GM23248 (cell line): ENCODE results near the gene RAB13. TPM values are rescaled to one million over a fixed set of nuclear protein-coding genes. Genes with fewer than 3 reads are reported as not detected.

Experiments
- DNase-seq: peaks from one replicate; pipeline ENCODE4 v3.0.0-alpha.2; 2015
- H2AFZ ChIP-seq: fragments of 200-600 bp; sonication (generic); 2 replicates; pipeline ENCODE4 v1.6.1; 2016; ENCODE audit warnings: antibody characterized with exemption
- H3F3A ChIP-seq: fragments of 200-600 bp; sonication (generic); 2 replicates; pipeline ENCODE4 v1.6.1; 2016; ENCODE audit warnings: mild to moderate bottlenecking, antibody characterized with exemption, mixed run types; ENCODE audit not compliant: insufficient read depth
- H3K27ac ChIP-seq: fragments of 200-600 bp; sonication (generic); 2 replicates; pipeline ENCODE4 v1.5.1; 2016; ENCODE audit warnings: mild to moderate bottlenecking
- H3K27me3 ChIP-seq: fragments of 200-600 bp; sonication (generic); replicated peaks from 2 replicates; pipeline ENCODE4 v1.6.1; 2016; ENCODE audit warnings: mild to moderate bottlenecking; ENCODE audit not compliant: insufficient read depth
- H3K36me3 ChIP-seq: fragments of 200-600 bp; sonication (generic); 2 replicates; pipeline ENCODE4 v1.6.1; 2016; ENCODE audit warnings: low read depth, mild to moderate bottlenecking
- H3K4me1 ChIP-seq: fragments of 200-600 bp; sonication (generic); 2 replicates; pipeline ENCODE4 v1.6.1; 2016; ENCODE audit warnings: mild to moderate bottlenecking; ENCODE audit not compliant: insufficient read depth
- H3K4me2 ChIP-seq: fragments of 200-600 bp; sonication (generic); one replicate; pipeline ENCODE4 v1.6.1; 2016; ENCODE audit warnings: mild to moderate bottlenecking; ENCODE audit not compliant: unreplicated experiment
- H3K4me3 ChIP-seq: fragments of 200-600 bp; sonication (generic); 2 replicates; pipeline ENCODE4 v1.5.1; 2016; ENCODE audit warnings: mild to moderate bottlenecking
- H3K79me2 ChIP-seq: fragments of 200-600 bp; sonication (generic); 2 replicates; pipeline ENCODE4 v1.6.1; 2016; ENCODE audit warnings: mild to moderate bottlenecking; ENCODE audit not compliant: insufficient read depth
- H3K9ac ChIP-seq: fragments of 200-600 bp; sonication (generic); 2 replicates; pipeline ENCODE4 v1.6.1; 2016; ENCODE audit warnings: mild to moderate bottlenecking
- H3K9me2 ChIP-seq: fragments of 200-600 bp; sonication (generic); 2 replicates; pipeline ENCODE4 v1.6.1; 2016; ENCODE audit warnings: mixed run types, mild to moderate bottlenecking, moderate library complexity; ENCODE audit not compliant: insufficient read depth
- H3K9me3 ChIP-seq: fragments of 200-600 bp; sonication (generic); one replicate; pipeline ENCODE4 v1.6.1; 2017; ENCODE audit warnings: low read depth
- H4K20me1 ChIP-seq: fragments of 200-600 bp; sonication (generic); 2 replicates; pipeline ENCODE4 v1.6.0; 2016; ENCODE audit not compliant: insufficient read depth
- EZH2 ChIP-seq: fragments of 200-600 bp; sonication (generic); IDR thresholded peaks from 2 replicates; pipeline ENCODE4 v1.6.1; 2018; ENCODE audit warnings: antibody characterized with exemption, mild to moderate bottlenecking; ENCODE audit not compliant: insufficient read depth, poor library complexity, severe bottlenecking
- EZH2phosphoT487 ChIP-seq: fragments of 200-600 bp; sonication (generic); IDR thresholded peaks from 2 replicates; pipeline ENCODE4 v1.6.1; 2018; ENCODE audit warnings: antibody characterized with exemption, moderate library complexity, mild to moderate bottlenecking, low read depth; ENCODE audit not compliant: insufficient read depth
- WGBS, 2 experiments: methylation state at CpG; one replicate each; pipeline ENCODE4 v1.1.6; 2015 to 2017; ENCODE audit warnings: low lambda C conversion rate in 2 of 2, low coverage in 1 of 2; ENCODE audit errors: missing lambda C conversion rate in 2 of 2; 5-methylcytosine and 5-hydroxymethylcytosine counted together
- in situ Hi-C: fragments of 300-500 bp; cut with MboI; formaldehyde crosslinking; loops from 2 replicates; pipeline ENCODE4 v1.15.0; 2020
- microRNA-seq: library from miRNA; unstranded; fragments of <30 nt; microRNA quantifications from one replicate; pipeline ENCODE4, GENCODE V29; 2016; ENCODE audit warnings: borderline number of aligned reads
- polyA plus RNA-seq: library from polyadenylated mRNA; unstranded; fragments of >200 nt; fragmentation: Nextera tagmentation; extraction: Ambion mirVana; gene quantifications from 2 replicates; pipeline ENCODE4 v1.2.1, GENCODE V29; 2016
- small RNA-seq: library from RNA; depleted of rRNA; stranded (forward); fragments of <200 nt; gene quantifications from one replicate; pipeline ENCODE3, GENCODE V24; 2014; ENCODE audit warnings: low read depth, low replicate concordance
- total RNA-seq: library from RNA; depleted of rRNA; stranded (reverse); fragments of >200 nt; shearing (Covaris generic); gene quantifications from 2 replicates; pipeline ENCODE4 v1.2.3, GENCODE V29; 2014; rRNA removed

RAB13 gene
- total and polyA plus RNA-seq, 2 experiments from 2014 or later, result 29.5 to 137 TPM

DNA sequence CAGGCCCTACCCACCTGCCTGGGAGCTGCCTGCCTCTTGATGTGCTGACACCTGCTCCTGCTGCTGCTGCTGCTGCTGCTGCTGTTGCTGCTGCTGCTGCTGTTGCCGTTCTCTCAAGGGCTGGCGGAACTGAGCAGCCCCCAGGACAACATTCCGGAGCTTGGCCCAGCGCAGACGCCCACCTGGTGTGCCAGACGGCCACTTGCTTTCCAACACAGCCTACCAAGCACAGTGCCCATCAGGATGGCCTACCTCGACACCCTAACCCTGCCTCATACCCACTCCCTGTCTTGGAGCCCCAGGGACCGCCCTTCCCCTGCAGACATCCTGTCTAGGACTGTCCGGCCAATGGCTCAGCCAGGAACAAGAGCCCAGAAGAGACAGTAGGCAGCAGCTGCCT is 51.4 kb downstream of the RAB13 start:
- Histone ChIP-seq H3K4me3 (no peak overlapping the region), H3K9me3 (no peaks in the 10 kb centered on the region), H3K36me3 (no peaks in the 10 kb centered on the region; the same call in 1 of the 2 replicates), H3K9me2 (no peaks in the 10 kb centered on the region), H3K27ac (no peak overlapping the region), H3K79me2 (no peaks in the 10 kb centered on the region), H2AFZ (no peak overlapping the region), H3F3A (0 out of 2 replicates have a peak, but pooled peaks cover 7% of the 10 kb centered on the region), H3K4me2 (no peak overlapping the region), H4K20me1 (no peaks in the 10 kb centered on the region), H3K27me3 (no peaks in the 10 kb centered on the region), H3K4me1 (no peaks in the 10 kb centered on the region), H3K9ac (no peak overlapping the region)
- no peak for DNase-seq
- in situ Hi-C loops, result no loop called here
- 94 to 98% methylated on average over 9 of the region's 9 CpGs for WGBS, 2 experiments
- TF ChIP-seq EZH2, result no peak
- no peak for TF ChIP-seq EZH2phosphoT487

DNA sequence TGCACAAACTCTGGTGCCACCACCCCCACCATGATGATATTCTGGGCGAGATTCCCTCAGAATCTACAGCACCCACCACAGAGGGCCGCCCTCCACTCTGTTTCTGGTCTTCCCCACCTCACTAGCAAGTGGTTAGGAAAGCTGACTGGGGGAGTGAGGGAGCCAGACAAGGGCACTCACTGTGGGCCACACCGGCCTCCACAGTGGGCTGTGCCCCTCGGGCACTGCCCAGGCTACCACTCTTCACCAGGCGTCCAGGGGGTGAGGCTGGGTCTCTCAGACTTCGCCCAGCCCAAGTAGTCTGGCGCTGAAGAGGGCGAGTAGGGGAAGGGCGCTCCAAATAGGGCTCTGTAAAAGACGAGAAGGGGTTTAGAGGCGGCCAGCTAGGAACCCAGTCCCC is 52.2 kb downstream of the RAB13 start:
- no peaks in the 10 kb centered on the region for H3K9me2 ChIP-seq
- peaks cover 2% of the 10 kb centered on the region; the same call in 1 of the 2 replicates for H3K4me1 ChIP-seq
- TF ChIP-seq EZH2phosphoT487 (no peak), EZH2 (no peak)
- no peak overlapping the region for H3K27ac ChIP-seq
- H3K36me3 ChIP-seq, result no peaks in the 10 kb centered on the region; the same call in 1 of the 2 replicates
- H3K9me3 ChIP-seq, result no peaks in the 10 kb centered on the region
- no peaks in the 10 kb centered on the region for H3K79me2 ChIP-seq
- 0 out of 2 replicates have a peak, but pooled peaks cover 9% of the 10 kb centered on the region for H3F3A ChIP-seq
- DNase-seq, result no peak
- H3K4me2 ChIP-seq, result no peak overlapping the region
- in situ Hi-C loops, result no loop called here
- H3K4me3 ChIP-seq, result no peak overlapping the region
- no peak overlapping the region for H3K9ac ChIP-seq
- no peaks in the 10 kb centered on the region for H4K20me1 ChIP-seq
- WGBS, 2 experiments, result 92 to 95% methylated on average over 11 of the region's 11 CpGs
- no peak overlapping the region for H2AFZ ChIP-seq
- no peaks in the 10 kb centered on the region for H3K27me3 ChIP-seq

DNA sequence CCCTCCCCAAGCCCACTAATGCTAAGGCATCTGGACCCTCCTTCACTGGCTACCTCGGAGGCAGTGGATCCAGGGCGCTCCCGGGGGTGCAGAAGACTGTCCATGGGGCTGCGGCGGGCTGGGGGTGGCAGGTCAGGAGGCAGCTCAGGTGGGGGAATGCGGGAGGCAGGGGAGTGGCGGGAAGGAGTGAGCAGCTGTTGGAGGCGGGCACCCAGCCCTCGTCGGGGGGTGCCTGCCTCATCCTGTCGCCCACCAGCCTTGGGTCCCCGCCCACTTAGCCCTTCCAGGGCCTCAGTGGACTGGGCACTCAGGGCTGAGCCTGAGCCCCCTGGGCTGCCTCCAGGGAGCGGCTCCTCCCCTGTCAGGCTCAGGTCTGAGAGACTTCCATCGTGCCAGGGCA is 52.7 kb downstream of the RAB13 start:
- no peak overlapping the region for H3K9ac ChIP-seq
- H3K79me2 ChIP-seq, result no peaks in the 10 kb centered on the region
- no peaks in the 10 kb centered on the region for H3K9me2 ChIP-seq
- H3K9me3 ChIP-seq, result no peaks in the 10 kb centered on the region
- H3K36me3 ChIP-seq, result no peaks in the 10 kb centered on the region; the same call in 1 of the 2 replicates
- no peak overlapping the region for H3K4me2 ChIP-seq
- DNase-seq, result no peak
- no peak overlapping the region for H2AFZ ChIP-seq
- no peaks in the 10 kb centered on the region for H4K20me1 ChIP-seq
- no peaks in the 10 kb centered on the region for H3K27me3 ChIP-seq
- no peak for TF ChIP-seq EZH2
- no peak for TF ChIP-seq EZH2phosphoT487
- in situ Hi-C loops, result no loop called here
- no peak overlapping the region for H3K27ac ChIP-seq
- peaks cover 7% of the 10 kb centered on the region; the same call in 1 of the 2 replicates for H3K4me1 ChIP-seq
- 0 out of 2 replicates have a peak, but pooled peaks cover 9% of the 10 kb centered on the region for H3F3A ChIP-seq
- WGBS, 2 experiments, result 87 to 93% methylated on average over 7 to 13 of the region's 14 CpGs
- H3K4me3 ChIP-seq, result no peak overlapping the region

- Histone ChIP-seq H3K4me2 (no peak overlapping the region), H3K79me2 (no peaks in the 10 kb centered on the region), H3K36me3 (no peaks in the 10 kb centered on the region; the same call in 1 of the 2 replicates), H3K27me3 (no peaks in the 10 kb centered on the region), H3K27ac (no peak overlapping the region), H3F3A (0 out of 2 replicates have a peak, but pooled peaks cover 9% of the 10 kb centered on the region), H2AFZ (no peak overlapping the region), H3K4me1 (peaks cover 8% of the 10 kb centered on the region; the same call in 1 of the 2 replicates), H3K9ac (no peak overlapping the region), H3K4me3 (no peak overlapping the region), H4K20me1 (no peaks in the 10 kb centered on the region), H3K9me3 (no peaks in the 10 kb centered on the region), H3K9me2 (no peaks in the 10 kb centered on the region)
- TF ChIP-seq EZH2, result no peak
- no peak for TF ChIP-seq EZH2phosphoT487
- DNase-seq, result no peak
- in situ Hi-C loops, result no loop called here
- 93 to 94% methylated on average over 18 of the region's 18 CpGs for WGBS, 2 experiments
Observed at GRCh38 chr1:153932156-153933131, 53.7 kb downstream of the RAB13 start.

Small RNA genes lying within 50 kb of the gene (microRNA-seq; reads per million reads assigned to microRNA genes)
- not detected for gene MIR6737

Small RNA genes lying within 50 kb of the gene (small RNA-seq; reads per million reads assigned to genes)
- gene MIR6737, result not detected

Other genes with a start within 250 kb of the RAB13 start
- gene SLC27A3, start 210.9 kb downstream of the RAB13 start, total RNA-seq, result 8.8 and 11.4 TPM in 2 replicates
- 5.6 and 9.2 TPM in 2 replicates for gene SLC27A3, start 210.9 kb downstream of the RAB13 start, polyA plus RNA-seq
- 3.9 and 4.3 TPM in 2 replicates for gene GATAD2B, start 63.4 kb downstream of the RAB13 start, total RNA-seq
- 3.2 and 3.3 TPM in 2 replicates for gene GATAD2B, start 63.4 kb downstream of the RAB13 start, polyA plus RNA-seq
- gene DENND4B, start 39.6 kb downstream of the RAB13 start, total RNA-seq, result 3.9 and 17.5 TPM in 2 replicates
- gene DENND4B, start 39.6 kb downstream of the RAB13 start, polyA plus RNA-seq, result 4.0 and 6.1 TPM in 2 replicates
- 3.7 and 7.5 TPM in 2 replicates for gene CRTC2, start 27.7 kb downstream of the RAB13 start, total RNA-seq
- 16.7 and 21.0 TPM in 2 replicates for gene CRTC2, start 27.7 kb downstream of the RAB13 start, polyA plus RNA-seq
- gene SLC39A1, start 22.8 kb downstream of the RAB13 start, total RNA-seq, result 120 and 141 TPM in 2 replicates
- 91.9 and 93.1 TPM in 2 replicates for gene SLC39A1, start 22.8 kb downstream of the RAB13 start, polyA plus RNA-seq
- 4.3 and 11.1 TPM in 2 replicates for gene CREB3L4, start 18.4 kb downstream of the RAB13 start, total RNA-seq
- gene CREB3L4, start 18.4 kb downstream of the RAB13 start, polyA plus RNA-seq, result 3.6 and 4.4 TPM in 2 replicates
- gene JTB, start 8.7 kb downstream of the RAB13 start, total RNA-seq, result 189 and 242 TPM in 2 replicates
- gene JTB, start 8.7 kb downstream of the RAB13 start, polyA plus RNA-seq, result 183 and 186 TPM in 2 replicates
- gene RPS27, start 4.4 kb upstream of the RAB13 start, total RNA-seq, result 1,144 and 1,614 TPM in 2 replicates
- 1,497 and 1,552 TPM in 2 replicates for gene RPS27, start 4.4 kb upstream of the RAB13 start, polyA plus RNA-seq
- 0.11 TPM in 1 of 2 replicates, not detected in the other for gene NUP210L, start 168.7 kb upstream of the RAB13 start, total RNA-seq
- not detected in 2 replicates for gene NUP210L, start 168.7 kb upstream of the RAB13 start, polyA plus RNA-seq
- 578 and 599 TPM in 2 replicates for gene TPM3, start 205.8 kb upstream of the RAB13 start, total RNA-seq
- gene TPM3, start 205.8 kb upstream of the RAB13 start, polyA plus RNA-seq, result 557 and 570 TPM in 2 replicates
- not detected in 2 replicates for gene CFAP141, start 220.0 kb upstream of the RAB13 start, total RNA-seq
- gene CFAP141, start 220.0 kb upstream of the RAB13 start, polyA plus RNA-seq, result not detected in 2 replicates
- gene UBAP2L, start 234.6 kb upstream of the RAB13 start, total RNA-seq, result 73.0 and 90.5 TPM in 2 replicates
- gene UBAP2L, start 234.6 kb upstream of the RAB13 start, polyA plus RNA-seq, result 132 and 133 TPM in 2 replicates